BE2C (cell line): Measurements from ENCODE around the gene INTS3. TPM values are rescaled to one million over a fixed set of nuclear protein-coding genes. Genes with fewer than 3 reads are reported as not detected.

Experiments
- DNase-seq: peaks from one replicate; pipeline ENCODE4 v3.0.0-alpha.2; 2020
- H3K27me3 ChIP-seq: fragments of 250-450 bp; sonication (Bioruptor Pico); 2 replicates; pipeline ENCODE4 v1.5.1; 2020; ENCODE audit warnings: mild to moderate bottlenecking
- H3K36me3 ChIP-seq: fragments of 250-450 bp; sonication (Bioruptor Pico); 2 replicates; pipeline ENCODE4 v1.5.1; 2020; ENCODE audit warnings: mild to moderate bottlenecking
- H3K4me1 ChIP-seq: fragments of 250-450 bp; sonication (Bioruptor Pico); 2 replicates; pipeline ENCODE4 v1.5.1; 2020
- H3K4me3 ChIP-seq: 2 replicates; pipeline ENCODE4 v1.5.1; 2011; ENCODE audit warnings: low read depth, low read length
- H3K9me3 ChIP-seq: fragments of 250-450 bp; sonication (Bioruptor Pico); 2 replicates; pipeline ENCODE4 v1.5.1; 2020
- polyA plus RNA-seq: library from polyadenylated mRNA; unstranded; fragments of >200 nt; gene quantifications from one replicate; pipeline ENCODE4 v1.2.1, GENCODE V29; 2012; ENCODE audit warnings: low read depth, missing spikeins; ENCODE audit not compliant: insufficient read length, insufficient read depth
- TF ChIP-seq, protein P1 (sequence below): IDR thresholded peaks from 2 replicates; pipeline ENCODE4 v1.5.1; 2012; ENCODE audit warnings: mild to moderate bottlenecking, low read depth, low read length

Gene INTS3, protein sequence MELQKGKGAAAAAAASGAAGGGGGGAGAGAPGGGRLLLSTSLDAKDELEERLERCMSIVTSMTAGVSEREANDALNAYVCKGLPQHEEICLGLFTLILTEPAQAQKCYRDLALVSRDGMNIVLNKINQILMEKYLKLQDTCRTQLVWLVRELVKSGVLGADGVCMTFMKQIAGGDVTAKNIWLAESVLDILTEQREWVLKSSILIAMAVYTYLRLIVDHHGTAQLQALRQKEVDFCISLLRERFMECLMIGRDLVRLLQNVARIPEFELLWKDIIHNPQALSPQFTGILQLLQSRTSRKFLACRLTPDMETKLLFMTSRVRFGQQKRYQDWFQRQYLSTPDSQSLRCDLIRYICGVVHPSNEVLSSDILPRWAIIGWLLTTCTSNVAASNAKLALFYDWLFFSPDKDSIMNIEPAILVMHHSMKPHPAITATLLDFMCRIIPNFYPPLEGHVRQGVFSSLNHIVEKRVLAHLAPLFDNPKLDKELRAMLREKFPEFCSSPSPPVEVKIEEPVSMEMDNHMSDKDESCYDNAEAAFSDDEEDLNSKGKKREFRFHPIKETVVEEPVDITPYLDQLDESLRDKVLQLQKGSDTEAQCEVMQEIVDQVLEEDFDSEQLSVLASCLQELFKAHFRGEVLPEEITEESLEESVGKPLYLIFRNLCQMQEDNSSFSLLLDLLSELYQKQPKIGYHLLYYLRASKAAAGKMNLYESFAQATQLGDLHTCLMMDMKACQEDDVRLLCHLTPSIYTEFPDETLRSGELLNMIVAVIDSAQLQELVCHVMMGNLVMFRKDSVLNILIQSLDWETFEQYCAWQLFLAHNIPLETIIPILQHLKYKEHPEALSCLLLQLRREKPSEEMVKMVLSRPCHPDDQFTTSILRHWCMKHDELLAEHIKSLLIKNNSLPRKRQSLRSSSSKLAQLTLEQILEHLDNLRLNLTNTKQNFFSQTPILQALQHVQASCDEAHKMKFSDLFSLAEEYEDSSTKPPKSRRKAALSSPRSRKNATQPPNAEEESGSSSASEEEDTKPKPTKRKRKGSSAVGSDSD
- 51.8 TPM for polyA plus RNA-seq

DNA sequence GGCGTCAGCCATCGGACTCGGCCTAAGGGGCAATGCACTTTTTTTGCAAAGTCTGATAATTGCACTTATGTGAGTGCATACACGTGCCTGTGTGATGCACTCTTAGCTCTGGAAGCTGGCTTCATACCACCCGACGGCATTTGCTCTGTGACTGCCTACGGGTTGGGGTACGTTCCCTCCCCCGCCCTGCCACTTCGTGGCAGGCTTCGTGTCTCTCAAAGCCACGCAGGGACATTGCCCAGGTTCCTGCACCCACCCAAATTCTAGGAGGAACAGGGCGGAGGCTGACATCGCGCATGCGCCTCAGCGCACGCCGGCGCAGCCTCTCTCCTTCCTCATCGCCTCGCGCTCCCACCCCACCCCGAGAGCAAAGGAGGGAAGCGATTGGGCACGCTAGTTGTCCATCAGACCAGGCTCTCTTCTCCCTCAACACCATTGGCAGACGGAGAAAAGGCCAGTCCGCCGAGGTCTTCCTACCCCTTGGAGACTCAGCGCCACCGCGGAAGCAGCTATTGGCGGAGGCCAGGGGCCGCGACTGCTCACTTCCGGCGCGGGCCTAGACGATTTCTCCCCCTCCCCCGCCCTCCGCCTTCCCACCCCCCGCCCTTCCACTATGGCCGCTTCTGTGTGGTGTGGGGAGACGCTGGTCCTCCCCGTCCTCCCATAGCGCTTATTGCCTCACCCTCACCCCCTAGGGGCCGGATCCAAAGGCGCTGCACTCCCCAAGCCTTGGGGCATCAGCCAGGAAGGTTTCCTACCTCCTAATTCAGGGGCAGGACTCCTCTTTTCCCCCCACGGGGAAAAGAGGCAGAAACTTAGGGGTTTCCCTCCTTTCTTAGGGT, at the start of gene INTS3:
Gene INTS3 (plus strand): TSS at position 588 of the 842 bp plus-strand sequence. CDS start 585 bp downstream, outside the sequence.
- H3K4me1 ChIP-seq = no peaks in the 10 kb centered on the region; the same call in 1 of the 2 replicates
- TF ChIP-seq, protein P1, sequence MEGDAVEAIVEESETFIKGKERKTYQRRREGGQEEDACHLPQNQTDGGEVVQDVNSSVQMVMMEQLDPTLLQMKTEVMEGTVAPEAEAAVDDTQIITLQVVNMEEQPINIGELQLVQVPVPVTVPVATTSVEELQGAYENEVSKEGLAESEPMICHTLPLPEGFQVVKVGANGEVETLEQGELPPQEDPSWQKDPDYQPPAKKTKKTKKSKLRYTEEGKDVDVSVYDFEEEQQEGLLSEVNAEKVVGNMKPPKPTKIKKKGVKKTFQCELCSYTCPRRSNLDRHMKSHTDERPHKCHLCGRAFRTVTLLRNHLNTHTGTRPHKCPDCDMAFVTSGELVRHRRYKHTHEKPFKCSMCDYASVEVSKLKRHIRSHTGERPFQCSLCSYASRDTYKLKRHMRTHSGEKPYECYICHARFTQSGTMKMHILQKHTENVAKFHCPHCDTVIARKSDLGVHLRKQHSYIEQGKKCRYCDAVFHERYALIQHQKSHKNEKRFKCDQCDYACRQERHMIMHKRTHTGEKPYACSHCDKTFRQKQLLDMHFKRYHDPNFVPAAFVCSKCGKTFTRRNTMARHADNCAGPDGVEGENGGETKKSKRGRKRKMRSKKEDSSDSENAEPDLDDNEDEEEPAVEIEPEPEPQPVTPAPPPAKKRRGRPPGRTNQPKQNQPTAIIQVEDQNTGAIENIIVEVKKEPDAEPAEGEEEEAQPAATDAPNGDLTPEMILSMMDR = peak; percentile 14; the same call in 1 of the 2 replicates

DNA sequence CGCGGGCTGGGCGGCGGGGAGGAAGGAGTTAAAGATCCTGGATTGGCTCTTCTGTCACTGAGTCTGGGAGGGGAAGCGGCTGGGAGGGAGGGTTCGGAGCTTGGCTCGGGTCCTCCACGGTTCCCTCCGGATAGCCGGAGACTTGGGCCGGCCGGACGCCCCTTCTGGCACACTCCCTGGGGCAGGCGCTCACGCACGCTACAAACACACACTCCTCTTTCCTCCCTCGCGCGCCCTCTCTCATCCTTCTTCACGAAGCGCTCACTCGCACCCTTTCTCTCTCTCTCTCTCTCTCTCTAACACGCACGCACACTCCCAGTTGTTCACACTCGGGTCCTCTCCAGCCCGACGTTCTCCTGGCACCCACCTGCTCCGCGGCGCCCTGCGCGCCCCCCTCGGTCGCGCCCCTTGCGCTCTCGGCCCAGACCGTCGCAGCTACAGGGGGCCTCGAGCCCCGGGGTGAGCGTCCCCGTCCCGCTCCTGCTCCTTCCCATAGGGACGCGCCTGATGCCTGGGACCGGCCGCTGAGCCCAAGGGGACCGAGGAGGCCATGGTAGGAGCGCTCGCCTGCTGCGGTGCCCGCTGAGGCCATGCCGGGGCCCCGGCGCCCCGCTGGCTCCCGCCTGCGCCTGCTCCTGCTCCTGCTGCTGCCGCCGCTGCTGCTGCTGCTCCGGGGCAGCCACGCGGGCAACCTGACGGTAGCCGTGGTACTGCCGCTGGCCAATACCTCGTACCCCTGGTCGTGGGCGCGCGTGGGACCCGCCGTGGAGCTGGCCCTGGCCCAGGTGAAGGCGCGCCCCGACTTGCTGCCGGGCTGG, 49.1 kb upstream of the INTS3 start, which contains the start of gene NPR1:
Gene NPR1 (plus strand): TSS at position 170 of the 818 bp plus-strand sequence. CDS start 421 bp downstream, at position 591.
- TF ChIP-seq, protein P1 = 0 out of 2 replicates have a peak, but pooled peaks have one; percentile 7
- Histone ChIP-seq H3K9me3 (no peaks in the 10 kb centered on the region), H3K4me3 (peak within 1 kb of the TSS; percentile 59), H3K4me1 (no peaks in the 10 kb centered on the region), H3K36me3 (no peaks in the 10 kb centered on the region), H3K27me3 (peaks cover 19% of the 10 kb centered on the region)
- peak; percentile 52 for DNase-seq

More for the DNA sequence above, at the start of gene INTS3:
- Histone ChIP-seq H3K9me3 (no peaks in the 10 kb centered on the region), H3K4me3 (peak within 1 kb of the TSS; percentile 99), H3K27me3 (no peaks in the 10 kb centered on the region), H3K36me3 (no peaks in the 10 kb centered on the region; the same call in 1 of the 2 replicates)
- peak; percentile 99 for DNase-seq

DNA sequence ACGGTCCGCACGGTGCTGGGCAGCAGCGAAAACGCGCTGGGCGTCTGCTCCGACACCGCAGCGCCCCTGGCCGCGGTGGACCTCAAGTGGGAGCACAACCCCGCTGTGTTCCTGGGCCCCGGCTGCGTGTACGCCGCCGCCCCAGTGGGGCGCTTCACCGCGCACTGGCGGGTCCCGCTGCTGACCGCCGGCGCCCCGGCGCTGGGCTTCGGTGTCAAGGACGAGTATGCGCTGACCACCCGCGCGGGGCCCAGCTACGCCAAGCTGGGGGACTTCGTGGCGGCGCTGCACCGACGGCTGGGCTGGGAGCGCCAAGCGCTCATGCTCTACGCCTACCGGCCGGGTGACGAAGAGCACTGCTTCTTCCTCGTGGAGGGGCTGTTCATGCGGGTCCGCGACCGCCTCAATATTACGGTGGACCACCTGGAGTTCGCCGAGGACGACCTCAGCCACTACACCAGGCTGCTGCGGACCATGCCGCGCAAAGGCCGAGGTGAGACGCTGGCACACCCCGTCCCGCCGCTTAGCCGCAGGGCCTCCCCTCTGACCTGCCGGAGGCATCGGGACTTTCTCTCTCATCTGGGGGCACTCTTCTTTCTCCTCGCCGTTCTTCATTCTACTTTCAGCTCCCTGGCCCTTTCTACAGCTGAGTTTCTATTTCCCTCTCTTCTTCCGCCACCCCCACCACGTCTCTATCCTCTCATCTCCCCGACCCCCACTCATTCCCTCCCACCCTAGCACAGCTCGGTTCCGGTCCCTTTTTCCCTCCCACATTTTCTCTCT, 48.3 kb upstream of the INTS3 start:
- Histone ChIP-seq H3K9me3 (no peaks in the 10 kb centered on the region), H3K4me3 (peak overlapping the region; percentile 59), H3K4me1 (no peaks in the 10 kb centered on the region), H3K27me3 (peaks cover 19% of the 10 kb centered on the region), H3K36me3 (no peaks in the 10 kb centered on the region)
- DNase-seq = peak; percentile 34
- TF ChIP-seq, protein P1 = no peak

DNA sequence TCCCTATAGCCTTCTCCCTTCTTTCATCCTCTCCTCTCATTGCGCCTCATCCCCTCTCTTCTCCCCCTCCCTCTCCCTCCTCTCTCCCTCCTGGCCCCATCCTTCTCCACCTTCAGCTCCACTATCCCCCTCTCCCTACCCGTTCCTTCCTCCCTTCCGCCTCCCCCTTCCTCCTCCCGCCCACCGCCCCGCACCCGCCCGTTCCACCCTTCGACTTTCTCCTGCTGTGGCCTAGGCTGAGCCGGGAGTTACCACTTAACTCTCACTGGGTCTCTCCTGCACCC, 47.8 kb upstream of the INTS3 start:
- no peaks in the 10 kb centered on the region for H3K9me3 ChIP-seq
- H3K27me3 ChIP-seq = peaks cover 19% of the 10 kb centered on the region
- no peaks in the 10 kb centered on the region for H3K36me3 ChIP-seq
- H3K4me3 ChIP-seq = no peak overlapping the region
- no peaks in the 10 kb centered on the region for H3K4me1 ChIP-seq
- DNase-seq = no peak
- TF ChIP-seq, protein P1 = no peak
